GM10248 (cell line): ENCODE measurements around the gene MCM8.

Experiments
- CTCF ChIA-PET: fragments of 300-600 bp; sonication (Branson Sonifier 250); formaldehyde crosslinking; extraction: SDS; loops from one replicate; lab custom pipeline; 2021; ENCODE audit warnings: antibody characterized with exemption; lab: Yijun Ruan, JAX
- POLR2A ChIA-PET: fragments of 350-650 bp; sonication (Branson Sonifier 250); formaldehyde crosslinking; extraction: SDS; loops from one replicate; lab custom pipeline; 2020; ENCODE audit warnings: antibody characterized with exemption; lab: Yijun Ruan, JAX
- DNase-seq: peaks from one replicate; pipeline ENCODE4 v3.0.0; 2012; ENCODE audit errors: extremely low spot score
- CTCF ChIP-seq: IDR thresholded peaks from 2 replicates; pipeline ENCODE4 v1.5.1; 2012; ENCODE audit warnings: mild to moderate bottlenecking, low read depth; ENCODE audit errors: extremely low read depth, missing control alignments, control extremely low read depth

Gene MCM8

DNA sequence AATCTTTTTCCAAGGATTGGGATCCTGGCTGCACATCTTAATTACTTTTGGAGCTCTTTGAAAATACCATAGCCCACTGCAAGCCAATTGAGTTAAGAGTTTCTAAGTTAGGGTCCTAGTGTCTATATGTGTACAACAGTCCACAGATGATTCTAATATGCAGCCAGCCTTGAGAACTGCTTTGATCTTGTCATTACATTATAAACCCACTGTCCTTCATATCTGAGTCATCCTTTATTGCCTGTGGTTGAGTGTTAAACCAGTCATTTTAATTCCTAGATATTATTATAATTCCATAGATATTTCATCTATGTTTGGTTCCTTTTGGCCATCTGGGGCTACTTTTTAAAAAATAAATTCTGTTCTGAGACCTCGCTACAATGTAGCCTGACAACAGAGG lies 24.1 kb downstream of the MCM8 start:
- TF ChIP-seq CTCF = no peak
- no peak for DNase-seq
- CTCF ChIA-PET = interaction anchor here (0.6 to 1.6 kb wide), 4 partner anchors 9 to 445 kb away, joined by 3 to 4 read pairs (median 4); no protein-coding TSS in a partner anchor
- POLR2A ChIA-PET = no interaction called here

- DNase-seq = no peak
- ChIA-PET POLR2A (no interaction called here), CTCF (interaction anchor here (0.9 to 1.0 kb wide), 2 partner anchors 10 to 446 kb away, joined by 3 read pairs; no protein-coding TSS in a partner anchor)
- TF ChIP-seq CTCF = no peak
Observed at GRCh38 chr20:5975778-5976177, 25.3 kb downstream of the MCM8 start.

DNA sequence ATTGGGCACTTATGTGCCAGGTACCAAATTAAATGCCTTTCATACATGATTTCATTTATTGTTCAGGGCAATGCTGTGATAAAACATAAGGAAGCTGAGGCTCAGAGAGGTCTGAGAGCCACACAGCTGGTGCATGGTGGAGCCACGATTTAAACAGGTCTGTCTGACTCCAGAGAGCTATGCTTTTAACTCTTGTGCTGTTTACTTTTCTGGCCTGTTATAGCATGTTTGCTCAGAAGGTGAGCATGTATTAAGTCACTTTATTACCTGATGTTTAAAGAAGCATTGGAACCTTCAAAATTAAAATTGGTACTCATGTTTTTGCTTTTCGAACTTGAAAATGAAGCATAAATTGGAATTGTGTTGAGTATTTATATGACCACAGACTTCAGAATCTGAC lies 26.8 kb downstream of the MCM8 start:
- no peak for DNase-seq
- CTCF ChIA-PET = interaction anchor here (1.1 to 1.7 kb wide), 6 partner anchors 9 to 449 kb away, joined by 3 to 5 read pairs (median 3); no protein-coding TSS in a partner anchor
- POLR2A ChIA-PET = no interaction called here
- TF ChIP-seq CTCF = no peak

DNA sequence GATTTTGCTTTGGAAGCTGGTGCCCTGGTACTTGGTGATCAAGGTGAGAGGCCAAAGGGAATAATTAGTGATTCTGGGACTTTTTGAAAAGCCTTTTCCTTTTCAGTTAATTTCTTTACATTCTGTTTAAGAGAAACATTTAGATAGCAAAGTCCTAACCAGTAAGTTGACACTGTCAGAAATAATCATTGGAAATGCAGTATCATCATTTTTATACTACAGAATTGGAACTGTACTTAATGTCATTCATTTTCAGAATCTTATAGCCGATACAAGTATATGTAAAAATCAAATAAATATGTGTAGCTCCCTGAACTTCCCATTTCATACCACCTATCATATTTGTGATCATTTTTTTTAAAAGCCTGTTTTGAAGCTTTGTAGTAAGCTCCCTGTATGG lies 27.5 kb downstream of the MCM8 start:
- TF ChIP-seq CTCF = no peak
- CTCF ChIA-PET = interaction anchor here (0.8 to 1.7 kb wide), 8 partner anchors 8 to 449 kb away, joined by 3 to 5 read pairs (median 4); no protein-coding TSS in a partner anchor
- no peak for DNase-seq
- POLR2A ChIA-PET = no interaction called here

- no peak for DNase-seq
- ChIA-PET POLR2A (no interaction called here), CTCF (interaction anchor here (2.4 kb wide), 1 partner anchor 10 kb away, joined by 8 read pairs; no protein-coding TSS in a partner anchor)
- TF ChIP-seq CTCF = no peak
Observed at GRCh38 chr20:5979801-5980200, 29.3 kb downstream of the MCM8 start.

DNA sequence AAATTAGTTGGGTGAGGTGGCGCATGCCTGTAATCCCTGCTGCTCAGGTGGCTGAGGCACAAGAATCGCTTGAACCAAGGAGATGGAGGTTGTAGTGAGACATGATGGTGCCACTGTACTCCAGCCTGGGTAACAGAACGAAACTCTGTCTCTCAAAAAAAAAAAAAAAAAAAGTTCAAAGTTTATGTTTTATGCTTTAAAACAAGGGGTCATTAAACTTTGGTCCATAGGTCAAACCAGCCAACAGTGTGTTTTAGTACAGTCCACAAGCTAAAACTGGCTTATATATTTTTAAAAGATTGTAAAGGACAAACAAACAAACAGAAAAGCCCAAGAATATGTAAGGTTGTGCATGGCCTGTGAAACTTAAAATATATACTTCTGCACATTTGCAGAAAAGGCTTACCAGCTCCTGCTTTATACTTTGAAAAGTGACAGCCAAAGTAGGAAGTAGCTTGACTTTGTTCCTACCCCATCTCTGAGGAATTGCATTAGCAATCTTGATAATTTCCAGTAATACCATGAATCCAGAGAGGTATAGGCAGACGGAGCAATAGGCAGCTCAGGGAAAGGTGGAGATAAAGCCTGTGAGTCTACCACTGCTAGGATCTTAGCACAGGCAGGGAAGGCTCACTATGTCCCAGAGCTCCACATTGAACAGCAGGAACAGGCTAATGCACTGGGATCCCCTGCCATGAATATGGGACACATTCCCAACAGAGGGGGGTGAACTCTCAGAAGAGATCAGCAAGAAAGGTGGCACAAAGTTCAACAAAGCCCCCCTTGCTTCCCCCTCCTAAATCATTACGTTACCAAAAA lies 30.5 kb downstream of the MCM8 start:
- no peak for DNase-seq
- CTCF ChIA-PET = interaction anchor here (0.9 to 2.4 kb wide), 4 partner anchors 9 to 22 kb away, joined by 3 to 8 read pairs (median 4); no protein-coding TSS in a partner anchor
- TF ChIP-seq CTCF = no peak
- POLR2A ChIA-PET = no interaction called here
